Measurements from ENCODE around the gene CELA3B. TPM values are rescaled to one million over a fixed set of nuclear protein-coding genes. Genes with fewer than 3 reads are reported as not detected.
"Not testable (repeated sequence)": the region's sequence is repeated elsewhere in the genome, so short reads cannot be mapped to it uniquely, and the experiment has no call there.

The CELA3B gene
- total RNA-seq, 2 donors from 2014 or later = not detected

- peak; percentile 22 to 62 (median 48) for TF ChIP-seq CTCF (IDR thresholded peaks at IDR 0.05)
- TF ChIP-seq POLR2AphosphoS5 (IDR thresholded peaks at IDR 0.05) = peak; percentile 58
- TF ChIP-seq POLR2A (IDR thresholded peaks at IDR 0.05) = no peak
- DNase-seq (ENCODE audit: low spot score) = peak; percentile 56
- intact Hi-C loops (cut with DNase I) = loop anchor here (5.0 kb wide), 1 partner anchor 43 kb away; no protein-coding TSS in a partner anchor
Measured at GRCh38 chr1:21939650-21940374, 37.0 kb upstream of the CELA3B start.

GRCh38 chr1:21940492-21940891, 36.3 kb upstream of the CELA3B start:
- H3K27ac ChIP-seq = peak overlapping the region; percentile 63 to 80
- DNase-seq (ENCODE audit: low spot score) = no peak
- H3K27me3 ChIP-seq (replicated peaks; ENCODE audit: insufficient read depth) = no peaks in the 10 kb centered on the region
- no peaks in the 10 kb centered on the region for H3K36me3 ChIP-seq
- no peaks in the 10 kb centered on the region for H3K4me1 ChIP-seq (replicated peaks)
- H3K4me3 ChIP-seq = no peak overlapping the region
- TF ChIP-seq POLR2A (IDR thresholded peaks at IDR 0.05) (no peak), POLR2AphosphoS5 (IDR thresholded peaks at IDR 0.05) (no peak)
- WGBS = 98% methylated on average over 2 of the region's 2 CpGs
- H3K9me3 ChIP-seq = no peaks in the 10 kb centered on the region
- intact Hi-C loops (cut with DNase I) = loop anchor here (5.0 kb wide), 1 partner anchor 43 kb away; no protein-coding TSS in a partner anchor

More at GRCh38 chr1:21939650-21940374, 37.0 kb upstream of the CELA3B start:
- H3K27me3 ChIP-seq (replicated peaks; ENCODE audit: insufficient read depth) = no peaks in the 10 kb centered on the region
- peak overlapping the region; percentile 63 to 80 for H3K27ac ChIP-seq
- 40% methylated on average over 9 of the region's 9 CpGs for WGBS
- H3K9me3 ChIP-seq = no peaks in the 10 kb centered on the region
- no peaks in the 10 kb centered on the region for H3K4me1 ChIP-seq (replicated peaks)
- no peak overlapping the region for H3K4me3 ChIP-seq
- H3K36me3 ChIP-seq = no peaks in the 10 kb centered on the region

GRCh38 chr1:21941370-21941769, 35.5 kb upstream of the CELA3B start:
- H3K4me1 ChIP-seq (replicated peaks) = no peaks in the 10 kb centered on the region

DNA sequence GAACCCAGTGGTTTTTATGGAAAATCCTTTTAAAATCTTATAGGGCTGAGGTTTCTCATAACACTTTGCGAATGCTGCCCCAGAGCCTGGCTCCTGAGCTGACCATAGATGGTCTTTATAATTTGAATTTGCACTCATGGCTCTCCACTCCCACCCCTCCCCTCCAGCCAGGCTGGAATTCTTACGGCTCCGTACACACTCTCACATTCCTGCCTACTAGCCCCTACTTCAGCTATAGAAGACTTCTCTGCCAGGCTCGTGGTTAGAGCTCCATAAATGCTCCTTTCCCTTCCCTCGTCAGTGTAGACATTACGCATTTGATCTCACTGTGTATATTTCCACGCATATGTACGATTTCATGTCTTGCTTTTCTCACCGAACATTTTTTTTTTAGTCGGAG, 34.4 kb upstream of the CELA3B start:
- WGBS = 69% methylated on average over 10 of the region's 10 CpGs
- TF ChIP-seq POLR2AphosphoS5 (IDR thresholded peaks at IDR 0.05) (no peak), POLR2A (IDR thresholded peaks at IDR 0.05) (no peak), CTCF (IDR thresholded peaks at IDR 0.05) (no peak)
- peak overlapping the region in 1 of 2 donors; percentile 44 for H3K27ac ChIP-seq

More at GRCh38 chr1:21941370-21941769, 35.5 kb upstream of the CELA3B start:
- Histone ChIP-seq H3K4me3 (no peak overlapping the region), H3K27ac (peak overlapping the region; percentile 63 to 80), H3K9me3 (no peaks in the 10 kb centered on the region), H3K27me3 (replicated peaks; ENCODE audit: insufficient read depth) (no peaks in the 10 kb centered on the region), H3K36me3 (no peaks in the 10 kb centered on the region)
- DNase-seq (ENCODE audit: low spot score) = no peak
- intact Hi-C loops (cut with DNase I) = loop anchor here (5.0 kb wide), 1 partner anchor 44 kb away; no protein-coding TSS in a partner anchor
- WGBS = 81% methylated on average over 5 of the region's 5 CpGs
- TF ChIP-seq POLR2AphosphoS5 (IDR thresholded peaks at IDR 0.05) (no peak), CTCF (IDR thresholded peaks at IDR 0.05) (no peak), POLR2A (IDR thresholded peaks at IDR 0.05) (no peak)

GRCh38 chr1:21942959-21943640, 33.7 kb upstream of the CELA3B start:
- peak; percentile 23 for TF ChIP-seq POLR2AphosphoS5 (IDR thresholded peaks at IDR 0.05)
- not testable (repeated sequence) for H3K27me3 ChIP-seq (replicated peaks; ENCODE audit: insufficient read depth); H3K36me3 ChIP-seq; H3K4me1 ChIP-seq (replicated peaks); H3K4me3 ChIP-seq; DNase-seq (ENCODE audit: low spot score); H3K9me3 ChIP-seq
- 63% methylated on average over 19 of the region's 19 CpGs for WGBS
- intact Hi-C loops (cut with DNase I) = loop anchor here (5.0 kb wide), 1 partner anchor 46 kb away; no protein-coding TSS in a partner anchor
- peak overlapping the region in 1 of 2 donors; percentile 44 for H3K27ac ChIP-seq

More for the DNA sequence above, 34.4 kb upstream of the CELA3B start:
- H3K4me1 ChIP-seq (replicated peaks) = no peaks in the 10 kb centered on the region
- H3K36me3 ChIP-seq = no peaks in the 10 kb centered on the region
- DNase-seq (ENCODE audit: low spot score) = no peak
- H3K9me3 ChIP-seq = no peaks in the 10 kb centered on the region
- intact Hi-C loops (cut with DNase I) = loop anchor here (5.0 kb wide), 1 partner anchor 45 kb away; no protein-coding TSS in a partner anchor
- H3K4me3 ChIP-seq = no peak overlapping the region
- no peaks in the 10 kb centered on the region for H3K27me3 ChIP-seq (replicated peaks; ENCODE audit: insufficient read depth)

Data from prostate gland (tissue), 2 donors.